Endodermal cell (in vitro differentiated cells): ENCODE results near the gene NFE2. TPM values are rescaled to one million over a fixed set of nuclear protein-coding genes. Genes with fewer than 3 reads are reported as not detected.
"Not testable (repeated sequence)": the region's sequence is repeated elsewhere in the genome, so short reads cannot be mapped to it uniquely, and the experiment has no call there.

ENCODE experiments used
- DNase-seq: peaks from one replicate; pipeline ENCODE4 v3.0.0-alpha.2; 2017
- H3K27ac ChIP-seq: 2 replicates; pipeline ENCODE4 v1.5.1; 2013; ENCODE audit warnings: mild to moderate bottlenecking, low read depth, low read length, moderate library complexity
- H3K27me3 ChIP-seq: 2 replicates; pipeline ENCODE4 v1.6.1; 2013; ENCODE audit warnings: mild to moderate bottlenecking, low read length, moderate library complexity; ENCODE audit not compliant: insufficient read depth, control insufficient read depth, poor library complexity, severe bottlenecking
- H3K36me3 ChIP-seq: 2 replicates; pipeline ENCODE4 v1.7.0; 2013; ENCODE audit warnings: mild to moderate bottlenecking, low read length, moderate library complexity; ENCODE audit not compliant: control insufficient read depth, insufficient read depth
- H3K4me1 ChIP-seq: one replicate; pipeline ENCODE4 v1.7.0; 2013; ENCODE audit warnings: low read length; ENCODE audit not compliant: control insufficient read depth, insufficient read depth
- H3K4me3 ChIP-seq: 2 replicates; pipeline ENCODE4 v1.5.1; 2013; ENCODE audit warnings: mild to moderate bottlenecking, low read length, moderate library complexity
- H3K9ac ChIP-seq: 2 replicates; pipeline ENCODE4 v1.6.1; 2013; ENCODE audit warnings: mild to moderate bottlenecking, low read length, moderate library complexity; ENCODE audit not compliant: poor library complexity, severe bottlenecking; ENCODE audit errors: extremely low read depth
- H3K9me3 ChIP-seq: 2 replicates; pipeline ENCODE4 v1.6.1; 2013; ENCODE audit warnings: mild to moderate bottlenecking, low read length, moderate library complexity; ENCODE audit not compliant: control insufficient read depth
- H3K27ac Mint-ChIP-seq: 2 replicates; pipeline ENCODE4 v1.8.0; 2020; ENCODE audit warnings: mixed read lengths
- H3K27me3 Mint-ChIP-seq: 2 replicates; pipeline ENCODE4 v1.8.0; 2021; ENCODE audit warnings: mild to moderate bottlenecking, mixed read lengths; ENCODE audit not compliant: insufficient read depth
- H3K36me3 Mint-ChIP-seq: 2 replicates; pipeline ENCODE4 v1.8.0; 2020; ENCODE audit warnings: low read depth, mixed read lengths
- H3K4me1 Mint-ChIP-seq: 2 replicates; pipeline ENCODE4 v1.8.0; 2020; ENCODE audit warnings: mixed read lengths
- H3K4me3 Mint-ChIP-seq: 2 replicates; pipeline ENCODE4 v1.8.0; 2020; ENCODE audit warnings: mild to moderate bottlenecking, moderate library complexity, mixed read lengths
- H3K9me3 Mint-ChIP-seq: 2 replicates; pipeline ENCODE4 v1.8.0; 2020; ENCODE audit warnings: mild to moderate bottlenecking, mixed read lengths
- CTCF ChIP-seq: fragments of 200-600 bp; sonication (generic); conservative IDR thresholded peaks from 2 replicates; pipeline ENCODE4 v1.5.0; 2021; ENCODE audit warnings: antibody characterized with exemption, mild to moderate bottlenecking
- WGBS, 2 experiments: methylation state at CpG; one replicate each; pipeline versions ENCODE4 v1.1.5 to v1.1.7; 2013; ENCODE audit warnings: missing lambda C conversion rate in 2 of 2, mixed read lengths in 1 of 2; ENCODE audit not compliant: insufficient coverage in 1 of 2, insufficient read length in 1 of 2; 5-methylcytosine and 5-hydroxymethylcytosine counted together
- total RNA-seq, 2 donors: library from RNA; stranded (reverse); fragmentation: NEBNext Ultra II Directional in 1 of 2; extraction: Animal tissue kit (Norgen Biotek cat#: 25700) in 1 of 2; gene quantifications; 2 replicates in 1 of 2; 3 replicates in 1 of 2; pipeline ENCODE4 v1.2.1, GENCODE V29; 2021

NFE2 gene
- total RNA-seq, 2 donors from 2014 or later, result 2.7 TPM

- peaks cover 3% of the 10 kb centered on the region for H3K4me1 Mint-ChIP-seq
- TF ChIP-seq CTCF, result no peak
- H3K9ac ChIP-seq, result no peak overlapping the region
These were observed 20.5 kb upstream of the NFE2 start for GRCh38 chr12:54321363-54321762.

GRCh38 chr12:54312309-54312708, 11.5 kb upstream of the NFE2 start:
- not testable (repeated sequence) for H3K27ac Mint-ChIP-seq, H3K4me1 ChIP-seq, H3K4me1 Mint-ChIP-seq, H3K4me3 ChIP-seq, H3K36me3 ChIP-seq, H3K9ac ChIP-seq, H3K27me3 Mint-ChIP-seq, H3K27ac ChIP-seq, H3K4me3 Mint-ChIP-seq, DNase-seq, H3K36me3 Mint-ChIP-seq, H3K9me3 Mint-ChIP-seq, H3K9me3 ChIP-seq, H3K27me3 ChIP-seq
- WGBS, 2 experiments, result 92 to 97% methylated on average over 6 to 7 of the region's 7 CpGs

More at GRCh38 chr12:54321363-54321762, 20.5 kb upstream of the NFE2 start:
- H3K27ac Mint-ChIP-seq, result no peak overlapping the region
- no peak for DNase-seq
- no peak overlapping the region for H3K27ac ChIP-seq
- no peaks in the 10 kb centered on the region for H3K9me3 Mint-ChIP-seq
- H3K9me3 ChIP-seq, result no peaks in the 10 kb centered on the region
- no peaks in the 10 kb centered on the region for H3K36me3 ChIP-seq
- H3K4me3 Mint-ChIP-seq, result no peak overlapping the region
- no peaks in the 10 kb centered on the region for H3K27me3 ChIP-seq
- H3K27me3 Mint-ChIP-seq, result no peaks in the 10 kb centered on the region
- no peaks in the 10 kb centered on the region for H3K36me3 Mint-ChIP-seq
- whole genome bisulfite sequencing, 2 experiments, result 90 to 93% methylated on average over 5 of the region's 5 CpGs
- H3K4me3 ChIP-seq, result no peak overlapping the region
- H3K4me1 ChIP-seq, result no peaks in the 10 kb centered on the region

- Histone ChIP-seq H3K4me1 (no peaks in the 10 kb centered on the region), H3K4me3 (no peak overlapping the region), H3K9me3 (no peaks in the 10 kb centered on the region), H3K27me3 (no peaks in the 10 kb centered on the region), H3K9ac (no peak overlapping the region), H3K27ac (no peak overlapping the region), H3K36me3 (no peaks in the 10 kb centered on the region)
- Mint-ChIP-seq H3K27me3 (no peaks in the 10 kb centered on the region), H3K27ac (no peak overlapping the region), H3K36me3 (no peaks in the 10 kb centered on the region), H3K9me3 (no peaks in the 10 kb centered on the region), H3K4me3 (no peak overlapping the region), H3K4me1 (no peaks in the 10 kb centered on the region)
- WGBS, 2 experiments, result 86% methylated on average over 2 of the region's 2 CpGs; no CpG with 5 or more reads in 1 of the 2 experiments
- DNase-seq, result no peak
- TF ChIP-seq CTCF, result no peak
These were observed 10.2 kb upstream of the NFE2 start for GRCh38 chr12:54311051-54311450.
